Measurements from ENCODE around the gene TPBGL.

DNA sequence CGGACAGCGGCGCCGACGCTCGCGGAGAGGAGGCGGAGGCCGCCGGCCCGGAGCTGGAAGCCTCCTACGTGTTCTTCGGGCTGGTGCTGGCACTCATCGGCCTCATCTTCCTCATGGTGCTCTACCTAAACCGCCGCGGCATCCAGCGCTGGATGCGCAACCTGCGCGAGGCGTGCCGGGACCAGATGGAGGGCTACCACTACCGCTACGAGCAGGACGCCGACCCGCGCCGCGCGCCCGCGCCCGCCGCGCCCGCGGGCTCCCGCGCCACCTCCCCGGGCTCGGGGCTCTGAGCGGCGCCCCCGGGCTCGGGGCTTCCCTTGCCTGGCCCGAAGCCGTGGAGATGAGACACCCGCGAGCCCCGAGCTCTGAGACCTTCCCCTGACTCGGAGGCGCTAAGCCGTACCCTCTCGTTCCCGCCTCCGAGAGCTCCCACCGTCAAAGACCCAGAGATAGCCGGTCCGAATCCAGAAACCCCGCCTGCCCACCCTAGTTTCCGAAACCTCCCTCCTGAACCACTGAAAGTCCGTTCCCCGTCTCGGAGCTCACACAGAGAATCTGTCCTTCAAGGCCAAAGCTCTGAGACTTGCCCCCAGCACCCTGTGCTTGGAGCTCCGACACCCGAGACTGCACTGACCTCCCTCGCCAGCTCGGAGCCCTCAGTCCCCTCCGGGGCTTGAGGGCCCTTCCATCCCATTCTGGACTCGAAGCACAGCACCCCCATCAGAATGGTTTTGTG, 1.5 kb downstream of the TPBGL start:
- no peak for TF ChIP-seq POLR2A (IDR thresholded peaks at IDR 0.05)
- TF ChIP-seq, protein P1, sequence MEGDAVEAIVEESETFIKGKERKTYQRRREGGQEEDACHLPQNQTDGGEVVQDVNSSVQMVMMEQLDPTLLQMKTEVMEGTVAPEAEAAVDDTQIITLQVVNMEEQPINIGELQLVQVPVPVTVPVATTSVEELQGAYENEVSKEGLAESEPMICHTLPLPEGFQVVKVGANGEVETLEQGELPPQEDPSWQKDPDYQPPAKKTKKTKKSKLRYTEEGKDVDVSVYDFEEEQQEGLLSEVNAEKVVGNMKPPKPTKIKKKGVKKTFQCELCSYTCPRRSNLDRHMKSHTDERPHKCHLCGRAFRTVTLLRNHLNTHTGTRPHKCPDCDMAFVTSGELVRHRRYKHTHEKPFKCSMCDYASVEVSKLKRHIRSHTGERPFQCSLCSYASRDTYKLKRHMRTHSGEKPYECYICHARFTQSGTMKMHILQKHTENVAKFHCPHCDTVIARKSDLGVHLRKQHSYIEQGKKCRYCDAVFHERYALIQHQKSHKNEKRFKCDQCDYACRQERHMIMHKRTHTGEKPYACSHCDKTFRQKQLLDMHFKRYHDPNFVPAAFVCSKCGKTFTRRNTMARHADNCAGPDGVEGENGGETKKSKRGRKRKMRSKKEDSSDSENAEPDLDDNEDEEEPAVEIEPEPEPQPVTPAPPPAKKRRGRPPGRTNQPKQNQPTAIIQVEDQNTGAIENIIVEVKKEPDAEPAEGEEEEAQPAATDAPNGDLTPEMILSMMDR (IDR thresholded peaks at IDR 0.05 in 4 of 5, conservative IDR thresholded peaks at IDR 0.05 in 1 of 5): peak in 1 of 5 experiments; percentile 5
